Measurements from ENCODE around the gene NCAM2. TPM values are rescaled to one million over a fixed set of nuclear protein-coding genes. Genes with fewer than 3 reads are reported as not detected.

NCAM2 gene
- total RNA-seq, 4 donors from 2014 or later = 3.2 to 9.1 (median 4.6) TPM

- Histone ChIP-seq H3K27me3 (no peaks in the 10 kb centered on the region), H3K27ac (no peak overlapping the region), H3K36me3 (no peaks in the 10 kb centered on the region), H3K9me3 (no peaks in the 10 kb centered on the region), H3K4me1 (no peaks in the 10 kb centered on the region), H3K4me3 (no peak overlapping the region)
- 67 to 81% methylated on average over 3 of the region's 3 CpGs for WGBS, 2 donors (ENCODE audit: low coverage in 1 of 2)
- no peak for ATAC-seq
- TF ChIP-seq POLR2A (IDR thresholded peaks at IDR 0.05) (no peak), EP300 (IDR thresholded peaks at IDR 0.05) (no peak), CTCF (IDR thresholded peaks at IDR 0.05) (no peak), POLR2AphosphoS5 (IDR thresholded peaks at IDR 0.05) (no peak)
These were observed 12.5 kb downstream of the NCAM2 start for GRCh38 chr21:21010698-21011097.

DNA sequence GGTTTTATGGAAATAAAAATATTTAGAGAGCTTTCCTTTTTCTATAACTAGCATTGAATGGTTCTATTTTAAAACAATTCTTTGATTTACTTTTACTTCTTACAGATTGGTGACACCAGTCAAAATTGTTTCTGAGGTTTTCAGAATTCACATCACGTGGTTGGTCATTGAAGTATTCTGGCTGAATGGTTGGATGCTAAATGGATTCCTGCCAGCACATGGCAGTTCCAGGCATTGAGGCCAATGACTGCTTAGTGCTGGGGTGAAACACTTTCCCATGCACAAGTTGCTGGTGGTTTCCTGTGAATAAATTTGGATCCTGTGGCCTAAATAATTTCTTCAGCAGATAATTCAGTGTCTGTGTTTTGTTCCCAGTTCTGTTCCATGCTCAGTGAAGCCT, 20.6 kb downstream of the NCAM2 start:
- no peaks in the 10 kb centered on the region for H3K27me3 ChIP-seq
- no peaks in the 10 kb centered on the region for H3K4me1 ChIP-seq
- WGBS, 2 donors (ENCODE audit: low coverage in 1 of 2) = 11 to 25% methylated on average over 1 of the region's 1 CpG
- no peak overlapping the region for H3K27ac ChIP-seq
- H3K9me3 ChIP-seq = no peaks in the 10 kb centered on the region
- H3K36me3 ChIP-seq = no peaks in the 10 kb centered on the region
- no peak overlapping the region for H3K4me3 ChIP-seq
- no peak for TF ChIP-seq EP300 (IDR thresholded peaks at IDR 0.05)
- TF ChIP-seq POLR2A (IDR thresholded peaks at IDR 0.05) = no peak
- no peak for TF ChIP-seq CTCF (IDR thresholded peaks at IDR 0.05)
- no peak for TF ChIP-seq POLR2AphosphoS5 (IDR thresholded peaks at IDR 0.05)
- no peak for ATAC-seq

- no peak overlapping the region for H3K27ac ChIP-seq
- H3K4me3 ChIP-seq = no peak overlapping the region
- WGBS, 2 donors (ENCODE audit: low coverage in 1 of 2) = 76 to 86% methylated on average over 3 to 4 of the region's 4 CpGs
- H3K36me3 ChIP-seq = no peaks in the 10 kb centered on the region
- no peak for TF ChIP-seq POLR2AphosphoS5 (IDR thresholded peaks at IDR 0.05)
- TF ChIP-seq CTCF (IDR thresholded peaks at IDR 0.05) = no peak
- TF ChIP-seq EP300 (IDR thresholded peaks at IDR 0.05) = no peak
- no peak for TF ChIP-seq POLR2A (IDR thresholded peaks at IDR 0.05)
- H3K27me3 ChIP-seq = no peaks in the 10 kb centered on the region
- H3K9me3 ChIP-seq = no peaks in the 10 kb centered on the region
- no peak for ATAC-seq
- no peaks in the 10 kb centered on the region for H3K4me1 ChIP-seq
These were observed 21.5 kb downstream of the NCAM2 start for GRCh38 chr21:21019681-21020080.

DNA sequence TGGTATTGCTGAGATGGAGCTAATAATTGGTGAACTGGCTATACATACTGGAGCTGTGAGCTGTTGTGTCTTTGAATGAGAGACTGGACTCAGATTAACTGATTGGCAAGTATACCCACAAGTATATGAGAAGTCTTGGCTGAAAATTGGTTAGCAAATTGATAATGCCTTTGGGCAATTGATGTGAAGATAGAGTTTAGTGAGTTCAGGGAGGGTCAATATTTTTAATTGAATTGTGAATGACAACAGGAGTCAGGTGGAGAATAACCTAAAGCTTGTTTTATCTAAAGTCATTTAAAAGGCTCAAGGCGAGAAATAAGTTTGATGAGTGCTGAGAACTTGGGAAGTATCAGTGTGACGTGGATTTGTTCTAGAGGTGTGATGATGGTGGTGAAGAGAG, 27.5 kb downstream of the NCAM2 start:
- H3K36me3 ChIP-seq = no peaks in the 10 kb centered on the region
- TF ChIP-seq EP300 (IDR thresholded peaks at IDR 0.05) = no peak
- H3K27ac ChIP-seq = no peak overlapping the region
- no peaks in the 10 kb centered on the region for H3K27me3 ChIP-seq
- WGBS, 2 donors (ENCODE audit: low coverage in 1 of 2) = 83 to 89% methylated on average over 2 of the region's 2 CpGs
- H3K4me3 ChIP-seq = no peak overlapping the region
- no peak for ATAC-seq
- no peaks in the 10 kb centered on the region for H3K4me1 ChIP-seq
- no peaks in the 10 kb centered on the region for H3K9me3 ChIP-seq

- TF ChIP-seq POLR2AphosphoS5 (IDR thresholded peaks at IDR 0.05) = no peak
- no peak for TF ChIP-seq EP300 (IDR thresholded peaks at IDR 0.05)
- no peak for TF ChIP-seq CTCF (IDR thresholded peaks at IDR 0.05)
- no peak for TF ChIP-seq POLR2A (IDR thresholded peaks at IDR 0.05)
- Histone ChIP-seq H3K27ac (no peak overlapping the region), H3K4me1 (no peaks in the 10 kb centered on the region), H3K9me3 (no peaks in the 10 kb centered on the region), H3K36me3 (no peaks in the 10 kb centered on the region), H3K27me3 (no peaks in the 10 kb centered on the region), H3K4me3 (no peak overlapping the region)
- ATAC-seq = no peak
- 71 to 82% methylated on average over 5 of the region's 5 CpGs for WGBS, 2 donors (ENCODE audit: low coverage in 1 of 2)
These were observed 30.1 kb downstream of the NCAM2 start for GRCh38 chr21:21028275-21028820.
